WI38 (cell line): ENCODE measurements around the gene PROM1.

ENCODE experiments used
- H3K4me3 ChIP-seq: 2 replicates; pipeline ENCODE4 v1.5.1; 2011; ENCODE audit warnings: low read depth, mild to moderate bottlenecking, control low read depth, low read length
- CTCF ChIP-seq: IDR thresholded peaks from 2 replicates; pipeline ENCODE4 v1.5.1; 2012; ENCODE audit warnings: low read depth, mild to moderate bottlenecking, control low read depth, low read length

PROM1 gene

GRCh38 chr4:16066586-16067128, 17.2 kb downstream of the PROM1 start:
- no peak overlapping the region for H3K4me3 ChIP-seq
- no peak for TF ChIP-seq CTCF

- H3K4me3 ChIP-seq: no peak overlapping the region
- no peak for TF ChIP-seq CTCF
These were observed 18.8 kb downstream of the PROM1 start for GRCh38 chr4:16065066-16065465.

- H3K4me3 ChIP-seq: no peak overlapping the region
- no peak for TF ChIP-seq CTCF
These were observed 21.2 kb downstream of the PROM1 start for GRCh38 chr4:16062601-16063000.

- no peak overlapping the region for H3K4me3 ChIP-seq
- no peak for TF ChIP-seq CTCF
These were observed 27.0 kb downstream of the PROM1 start for GRCh38 chr4:16056681-16057385.

GRCh38 chr4:16055873-16056272, 27.9 kb downstream of the PROM1 start:
- no peak overlapping the region for H3K4me3 ChIP-seq
- no peak for TF ChIP-seq CTCF

- no peak for TF ChIP-seq CTCF
- no peak overlapping the region for H3K4me3 ChIP-seq
These were observed 28.4 kb downstream of the PROM1 start for GRCh38 chr4:16055471-16055870.

GRCh38 chr4:16052939-16053338, 30.9 kb downstream of the PROM1 start:
- no peak overlapping the region for H3K4me3 ChIP-seq
- no peak for TF ChIP-seq CTCF
